NOMO-1 (cell line): ENCODE data around the gene GNPAT.

ENCODE experiments used
- DNase-seq, 2 experiments: peaks; one replicate each; lab custom pipeline; 2025; ENCODE audit not compliant: unreplicated experiment in 2 of 2; lab: John Stamatoyannopoulos, UW

The GNPAT gene

GRCh38 chr1:231213831-231214573, 27.0 kb upstream of the GNPAT start:
- no peak for DNase-seq

- DNase-seq: peak; percentile 5 to 12
These were observed 25.9 kb upstream of the GNPAT start for GRCh38 chr1:231214918-231215680.

- no peak for DNase-seq
These were observed 25.2 kb upstream of the GNPAT start for GRCh38 chr1:231215681-231216385.

- no peak for DNase-seq
These were observed 24.5 kb upstream of the GNPAT start for GRCh38 chr1:231216498-231216897.

GRCh38 chr1:231217056-231217455, 24.0 kb upstream of the GNPAT start:
- DNase-seq: no peak

- DNase-seq: no peak
These were observed 22.9 kb upstream of the GNPAT start for GRCh38 chr1:231218078-231218477.

- no peak for DNase-seq
These were observed 21.3 kb upstream of the GNPAT start for GRCh38 chr1:231219422-231220401.

GRCh38 chr1:231220801-231221200, 20.2 kb upstream of the GNPAT start:
- no peak for DNase-seq

- DNase-seq: no peak
These were observed 14.9 kb upstream of the GNPAT start for GRCh38 chr1:231226156-231226555.

- no peak for DNase-seq
These were observed 9.5 kb upstream of the GNPAT start for GRCh38 chr1:231231511-231231910.

- DNase-seq: no peak
These were observed 7.9 kb upstream of the GNPAT start for GRCh38 chr1:231232870-231233734.

- no peak for DNase-seq
These were observed 7.1 kb upstream of the GNPAT start for GRCh38 chr1:231233735-231234417.

- no peak for DNase-seq
These were observed 6.5 kb upstream of the GNPAT start for GRCh38 chr1:231234506-231234905.

GRCh38 chr1:231235526-231236207, 5.3 kb upstream of the GNPAT start:
- no peak for DNase-seq

GRCh38 chr1:231236208-231236591, 4.8 kb upstream of the GNPAT start:
- no peak for DNase-seq

- DNase-seq: no peak
These were observed 4.1 kb upstream of the GNPAT start for GRCh38 chr1:231236938-231237337.

- DNase-seq: no peak
These were observed 2.7 kb upstream of the GNPAT start for GRCh38 chr1:231238298-231238697.

GRCh38 chr1:231240531-231240882, 505 bp upstream of the GNPAT start:
- DNase-seq: no peak
